Lower leg skin (tissue), 4 donors: Measurements from ENCODE around the gene CMSS1. TPM values are rescaled to one million over a fixed set of nuclear protein-coding genes. Genes with fewer than 3 reads are reported as not detected.

Experiments used
- DNase-seq, 2 donors: peaks; one replicate each; pipeline ENCODE4 v3.0.0-alpha.2; 2019; ENCODE audit warnings: low spot score in 2 of 2
- H3K4me3 ChIP-seq: fragments of 200-600 bp; sonication (generic); 2 replicates; pipeline ENCODE4 v1.5.1; 2017; ENCODE audit warnings: mild to moderate bottlenecking, low read depth; ENCODE audit not compliant: poor library complexity, severe bottlenecking
- POLR2A ChIP-seq, 2 donors: fragments of 450-650 bp; IDR thresholded peaks; one replicate each; pipeline ENCODE4 v1.6.1; 2016 to 2017; ENCODE audit warnings: antibody characterized with exemption in 2 of 2, mild to moderate bottlenecking in 1 of 2, moderate library complexity in 1 of 2
- WGBS, 2 donors: methylation state at CpG; one replicate each; pipeline ENCODE4 v1.1.5; 2018; 5-methylcytosine and 5-hydroxymethylcytosine counted together
- intact Hi-C: fragments of 100-400 bp; cut with DNase I; formaldehyde crosslinking; loops from one replicate; pipeline ENCODE4 v1.15.0; 2023; ENCODE audit warnings: low total_unique reads
- total RNA-seq, 4 donors: library from RNA; depleted of rRNA; stranded (reverse); fragments of >200 nt; gene quantifications; one replicate each; pipeline ENCODE4 v1.1.0, GENCODE V29; 2016
- TF ChIP-seq, protein P1 (sequence below), 3 donors: fragments of 450-650 bp; IDR thresholded peaks; one replicate each; pipeline ENCODE4 v1.5.1; 2016; ENCODE audit warnings: antibody characterized with exemption in 3 of 3, mild to moderate bottlenecking in 3 of 3, moderate library complexity in 2 of 3

CMSS1 gene
- total RNA-seq, 4 donors from 2014 or later: 3.7 to 13.2 (median 7.5) TPM

DNA sequence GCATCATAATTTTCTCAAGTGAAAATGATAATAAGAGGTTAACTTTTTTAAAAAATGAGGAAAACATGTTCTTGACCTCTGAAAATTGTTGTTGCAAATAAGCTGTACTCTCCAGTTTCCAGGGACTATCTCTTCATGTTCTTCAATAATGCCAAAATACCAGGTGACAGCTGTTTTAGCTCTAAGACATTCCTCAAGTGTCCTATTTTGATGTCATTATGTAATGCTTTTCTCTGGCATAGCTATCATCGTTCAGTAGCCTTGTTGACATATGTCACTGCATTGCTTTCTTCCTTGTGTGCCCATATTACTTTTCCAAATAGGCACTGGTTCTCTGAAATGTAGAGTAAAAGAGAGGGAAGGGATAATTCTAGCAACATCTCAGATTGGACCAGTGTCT is 302.4 kb downstream of the CMSS1 start:
- no peak for DNase-seq
- no peak overlapping the region for H3K4me3 ChIP-seq
- intact Hi-C loops: no loop called here
- TF ChIP-seq, protein P1, sequence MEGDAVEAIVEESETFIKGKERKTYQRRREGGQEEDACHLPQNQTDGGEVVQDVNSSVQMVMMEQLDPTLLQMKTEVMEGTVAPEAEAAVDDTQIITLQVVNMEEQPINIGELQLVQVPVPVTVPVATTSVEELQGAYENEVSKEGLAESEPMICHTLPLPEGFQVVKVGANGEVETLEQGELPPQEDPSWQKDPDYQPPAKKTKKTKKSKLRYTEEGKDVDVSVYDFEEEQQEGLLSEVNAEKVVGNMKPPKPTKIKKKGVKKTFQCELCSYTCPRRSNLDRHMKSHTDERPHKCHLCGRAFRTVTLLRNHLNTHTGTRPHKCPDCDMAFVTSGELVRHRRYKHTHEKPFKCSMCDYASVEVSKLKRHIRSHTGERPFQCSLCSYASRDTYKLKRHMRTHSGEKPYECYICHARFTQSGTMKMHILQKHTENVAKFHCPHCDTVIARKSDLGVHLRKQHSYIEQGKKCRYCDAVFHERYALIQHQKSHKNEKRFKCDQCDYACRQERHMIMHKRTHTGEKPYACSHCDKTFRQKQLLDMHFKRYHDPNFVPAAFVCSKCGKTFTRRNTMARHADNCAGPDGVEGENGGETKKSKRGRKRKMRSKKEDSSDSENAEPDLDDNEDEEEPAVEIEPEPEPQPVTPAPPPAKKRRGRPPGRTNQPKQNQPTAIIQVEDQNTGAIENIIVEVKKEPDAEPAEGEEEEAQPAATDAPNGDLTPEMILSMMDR (IDR thresholded peaks at IDR 0.05): no peak
- TF ChIP-seq POLR2A (IDR thresholded peaks at IDR 0.05): no peak
- 24 to 29% methylated on average over 1 of the region's 1 CpG for WGBS, 2 donors

DNA sequence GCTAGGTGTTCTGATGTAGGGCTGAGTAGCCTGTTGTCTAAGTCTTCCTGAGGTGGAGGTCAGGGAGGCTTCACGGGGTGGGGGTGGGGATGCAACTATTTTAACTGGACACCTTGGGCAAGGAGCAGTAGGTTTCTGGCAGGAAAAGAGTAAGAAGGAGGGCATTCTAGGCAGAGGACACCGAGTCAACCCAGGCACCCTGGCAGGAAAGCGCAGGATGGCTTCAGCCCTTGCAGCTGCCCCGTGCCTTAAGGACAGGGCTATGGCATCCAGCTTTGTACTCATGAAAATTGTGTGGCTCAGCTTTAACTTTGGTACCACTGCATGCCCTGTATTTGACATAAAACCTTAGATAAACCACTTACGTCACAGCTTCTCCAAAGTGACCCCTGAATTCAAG is 303.0 kb downstream of the CMSS1 start:
- no peak for DNase-seq
- no peak for TF ChIP-seq POLR2A (IDR thresholded peaks at IDR 0.05)
- TF ChIP-seq, protein P1 (IDR thresholded peaks at IDR 0.05): no peak
- no peak overlapping the region for H3K4me3 ChIP-seq
- intact Hi-C loops: no loop called here
- 93 to 99% methylated on average over 5 of the region's 5 CpGs for WGBS, 2 donors

DNA sequence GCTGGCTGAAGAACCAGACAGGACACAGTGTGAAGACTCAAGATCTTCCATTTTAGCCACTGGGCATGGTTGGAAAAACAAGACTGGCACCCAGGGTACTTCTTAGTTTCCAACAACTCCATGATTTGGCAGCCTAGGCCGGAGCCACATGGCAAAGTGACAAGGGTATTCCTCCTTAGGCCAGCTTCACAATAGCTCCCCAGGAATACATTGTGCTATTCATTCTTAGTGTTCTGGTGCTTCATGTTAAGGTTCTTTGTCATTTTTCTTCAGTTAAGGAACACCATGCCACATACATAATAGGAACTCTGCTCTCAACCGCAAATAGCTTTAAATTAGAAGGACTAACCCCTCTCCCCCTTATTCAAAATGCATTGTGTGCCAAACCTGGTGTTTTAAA is 304.7 kb downstream of the CMSS1 start:
- no peak overlapping the region for H3K4me3 ChIP-seq
- intact Hi-C loops: no loop called here
- WGBS, 2 donors: 80 to 87% methylated on average over 2 of the region's 2 CpGs
- TF ChIP-seq POLR2A (IDR thresholded peaks at IDR 0.05): no peak
- TF ChIP-seq, protein P1 (IDR thresholded peaks at IDR 0.05): no peak
- no peak for DNase-seq

DNA sequence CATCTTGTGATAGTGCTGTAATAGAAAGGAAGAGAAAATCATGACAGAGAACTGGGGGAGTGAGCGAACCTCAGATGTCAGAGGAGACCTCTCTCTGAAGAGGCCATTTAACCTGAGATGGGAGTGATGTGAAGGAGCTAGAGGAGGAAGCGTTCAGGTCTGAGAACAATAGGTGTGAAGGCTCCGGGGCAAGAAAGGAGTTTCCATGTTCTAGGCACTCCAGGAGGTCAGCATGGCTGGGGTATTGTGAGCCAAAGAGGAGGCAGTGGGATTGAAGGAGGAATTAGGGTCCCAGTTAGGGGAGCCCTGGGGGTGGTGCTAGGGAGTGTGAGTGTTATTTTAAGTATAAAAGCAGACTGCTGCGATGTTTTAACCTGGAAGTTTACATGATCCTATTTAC is 305.4 kb downstream of the CMSS1 start:
- no peak overlapping the region for H3K4me3 ChIP-seq
- TF ChIP-seq POLR2A (IDR thresholded peaks at IDR 0.05): no peak
- TF ChIP-seq, protein P1 (IDR thresholded peaks at IDR 0.05): no peak
- intact Hi-C loops: no loop called here
- WGBS, 2 donors: 81 to 84% methylated on average over 4 of the region's 4 CpGs
- DNase-seq: no peak

DNA sequence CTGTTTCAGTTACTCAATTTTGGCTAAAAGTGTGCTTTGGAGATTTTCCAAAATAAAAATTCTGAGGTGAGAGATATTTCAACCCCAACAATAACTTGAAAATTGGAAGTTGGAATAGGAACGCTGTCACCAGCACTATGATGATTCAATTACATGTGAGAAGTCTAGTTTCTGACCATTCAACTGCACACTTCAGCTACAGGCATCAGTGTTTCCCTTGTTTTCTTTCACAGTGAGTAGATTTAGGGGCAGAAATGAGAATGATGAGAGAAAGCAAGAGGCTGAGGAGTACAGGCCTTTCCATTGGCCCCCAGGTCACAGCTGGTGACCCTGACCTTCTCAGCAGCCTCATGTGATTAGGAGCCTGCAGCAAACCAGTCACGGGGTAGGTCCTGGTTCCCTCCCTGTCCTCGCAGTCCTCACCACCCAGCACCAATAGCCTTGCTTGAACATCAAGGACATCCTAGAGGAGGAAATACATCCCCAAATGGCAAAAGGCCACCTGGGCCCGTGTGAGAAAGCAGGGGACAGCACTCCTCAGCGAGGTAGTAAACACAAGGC is 306.6 kb downstream of the CMSS1 start:
- TF ChIP-seq POLR2A (IDR thresholded peaks at IDR 0.05): no peak
- TF ChIP-seq, protein P1 (IDR thresholded peaks at IDR 0.05): no peak
- WGBS, 2 donors: 82 to 83% methylated on average over 5 of the region's 5 CpGs
- DNase-seq: no peak
- intact Hi-C loops: no loop called here
- no peak overlapping the region for H3K4me3 ChIP-seq
